ENCODE results near the gene NLN.

GRCh38 chr5:65800775-65801174, 78.8 kb downstream of the NLN start:
- no peak for TF ChIP-seq POLR2AphosphoS5 (IDR thresholded peaks at IDR 0.05)
- no peak for TF ChIP-seq CTCF (IDR thresholded peaks at IDR 0.05)

All from breast epithelium (tissue), 3 donors.